HL-60/S4 treated with retinoic acid at 250 ng/mL for 4 days and 3 days (cell line): ENCODE results near the gene ULK3.

Source experiments
- in situ Hi-C: fragments of 300-500 bp; cut with MboI; formaldehyde crosslinking; loops from 2 replicates; pipeline ENCODE4 v1.7.0; 2022; ENCODE audit warnings: low sequenced_read_pairs

The ULK3 gene

DNA sequence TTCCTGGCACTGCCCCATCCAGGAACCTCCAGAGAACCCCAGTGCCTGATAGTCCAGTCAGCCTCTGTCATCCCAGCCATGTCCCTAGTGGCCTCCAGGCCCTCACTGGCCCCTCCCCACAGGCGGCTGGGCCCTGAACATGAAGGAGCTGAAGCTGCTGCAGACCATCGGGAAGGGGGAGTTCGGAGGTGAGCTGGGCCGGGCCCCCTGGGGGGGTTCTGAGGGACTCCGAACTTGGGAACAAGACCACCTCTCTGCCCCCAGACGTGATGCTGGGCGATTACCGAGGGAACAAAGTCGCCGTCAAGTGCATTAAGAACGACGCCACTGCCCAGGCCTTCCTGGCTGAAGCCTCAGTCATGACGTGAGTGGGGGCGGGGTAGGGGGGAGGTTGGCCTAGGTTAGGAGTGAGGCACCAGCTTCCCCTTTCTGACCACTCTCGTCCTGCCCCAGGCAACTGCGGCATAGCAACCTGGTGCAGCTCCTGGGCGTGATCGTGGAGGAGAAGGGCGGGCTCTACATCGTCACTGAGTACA is 42.3 kb downstream of the ULK3 start:
- in situ Hi-C loops = no loop called here

GRCh38 chr15:74799856-74800558 is 42.9 kb downstream of the ULK3 start:
- in situ Hi-C loops = no loop called here

- in situ Hi-C loops = no loop called here
Measured at GRCh38 chr15:74799255-74799855, 43.6 kb downstream of the ULK3 start.

DNA sequence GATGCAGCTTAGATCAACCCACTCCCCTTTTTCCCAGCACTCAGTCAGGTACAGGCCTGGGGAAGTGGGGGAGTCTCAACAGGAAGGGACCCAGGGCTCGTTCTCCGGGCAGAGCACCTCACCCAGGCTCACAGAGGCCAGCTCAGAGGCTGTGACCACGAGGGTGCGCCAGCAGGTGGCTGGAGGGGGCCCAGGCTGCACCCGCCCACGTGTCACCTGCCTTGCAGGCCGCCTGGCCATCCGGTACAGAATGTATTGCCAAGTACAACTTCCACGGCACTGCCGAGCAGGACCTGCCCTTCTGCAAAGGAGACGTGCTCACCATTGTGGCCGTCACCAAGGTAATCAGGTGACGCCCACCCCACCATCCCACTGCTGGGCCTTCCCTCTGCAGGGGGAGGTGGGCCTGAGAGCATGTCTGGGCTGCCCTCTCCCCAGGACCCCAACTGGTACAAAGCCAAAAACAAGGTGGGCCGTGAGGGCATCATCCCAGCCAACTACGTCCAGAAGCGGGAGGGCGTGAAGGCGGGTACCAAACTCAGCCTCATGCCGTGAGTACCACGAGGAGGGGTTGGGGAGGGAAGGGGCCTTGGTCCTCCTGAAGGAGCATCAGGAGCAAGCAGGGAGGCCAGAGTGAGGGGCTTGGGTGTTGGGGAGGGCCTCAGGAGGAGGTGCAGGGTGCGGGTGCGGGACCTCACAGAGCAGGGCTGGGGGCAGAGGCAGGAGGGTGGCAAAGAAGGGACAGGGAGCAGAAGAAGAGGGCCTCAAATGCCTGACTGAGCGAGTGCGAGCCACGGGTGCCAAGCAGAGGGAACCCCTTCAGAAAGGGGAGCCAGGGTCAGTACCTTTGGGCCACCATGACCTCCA is 44.3 kb downstream of the ULK3 start:
- in situ Hi-C loops = no loop called here

- in situ Hi-C loops = no loop called here
Measured at GRCh38 chr15:74795966-74796625, 46.9 kb downstream of the ULK3 start.

DNA sequence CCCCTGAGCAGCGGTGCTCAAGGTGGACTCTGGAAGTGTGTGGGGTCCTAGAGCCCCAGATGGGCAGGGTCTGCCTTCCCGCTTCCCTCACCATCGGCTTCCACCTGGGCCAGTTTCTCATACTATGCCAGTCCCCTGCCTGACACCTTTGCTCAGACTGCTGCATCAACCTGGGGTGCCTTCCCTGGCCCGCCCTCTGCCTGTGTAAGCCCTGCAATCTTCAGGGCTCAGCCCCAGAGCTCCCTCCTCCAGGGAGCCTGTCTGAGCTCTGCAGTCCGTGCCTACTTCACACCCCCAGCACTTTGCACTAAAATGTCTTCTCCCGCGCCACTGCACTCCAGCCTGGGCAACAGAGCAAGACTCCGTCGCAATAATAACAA is 48.0 kb downstream of the ULK3 start:
- in situ Hi-C loops = no loop called here

GRCh38 chr15:74794248-74794969 is 48.5 kb downstream of the ULK3 start:
- in situ Hi-C loops = no loop called here

DNA sequence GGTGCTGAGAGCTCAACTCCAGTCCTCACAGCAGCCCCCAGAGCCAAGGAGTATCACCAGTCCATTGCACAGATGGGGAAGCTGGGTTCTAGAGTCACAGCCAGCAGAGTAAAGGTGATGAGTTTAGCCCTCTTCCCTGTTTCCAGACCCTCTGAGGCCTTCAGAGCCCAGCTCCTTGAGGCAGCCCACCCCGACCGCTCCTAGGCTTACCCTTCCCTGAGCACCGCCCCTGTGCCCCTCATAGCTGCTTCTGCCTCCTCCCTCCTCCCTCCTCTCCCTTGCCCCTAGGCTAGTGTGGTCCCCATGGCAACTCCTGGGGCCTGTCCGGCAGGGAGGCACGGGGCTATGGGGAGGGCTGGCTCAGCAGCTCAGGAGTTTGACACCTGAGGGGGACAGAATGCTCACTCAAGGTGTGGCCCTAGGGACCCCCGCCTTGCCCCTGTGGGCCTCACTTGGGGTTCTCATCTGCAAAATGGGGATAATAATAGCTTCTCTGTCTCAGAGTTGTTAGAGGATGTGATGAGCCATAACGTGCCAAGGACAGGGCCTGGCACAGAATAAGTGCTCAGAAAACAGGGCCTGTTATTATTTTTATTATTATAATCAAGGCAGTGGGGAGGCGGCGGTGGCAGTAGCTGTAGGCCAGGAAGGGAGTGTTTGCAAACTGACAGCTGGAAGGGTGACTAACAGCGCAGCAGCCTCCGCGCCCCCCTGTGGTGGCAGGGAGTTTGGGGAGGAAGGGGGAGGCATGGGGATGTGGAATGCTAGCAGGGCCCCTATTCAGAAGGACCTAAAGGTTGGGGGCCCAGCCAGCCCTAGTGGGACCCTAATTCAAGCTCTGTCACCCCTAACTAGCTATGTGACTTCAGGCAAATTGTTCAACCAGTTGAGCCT is 49.6 kb downstream of the ULK3 start:
- in situ Hi-C loops = no loop called here

DNA sequence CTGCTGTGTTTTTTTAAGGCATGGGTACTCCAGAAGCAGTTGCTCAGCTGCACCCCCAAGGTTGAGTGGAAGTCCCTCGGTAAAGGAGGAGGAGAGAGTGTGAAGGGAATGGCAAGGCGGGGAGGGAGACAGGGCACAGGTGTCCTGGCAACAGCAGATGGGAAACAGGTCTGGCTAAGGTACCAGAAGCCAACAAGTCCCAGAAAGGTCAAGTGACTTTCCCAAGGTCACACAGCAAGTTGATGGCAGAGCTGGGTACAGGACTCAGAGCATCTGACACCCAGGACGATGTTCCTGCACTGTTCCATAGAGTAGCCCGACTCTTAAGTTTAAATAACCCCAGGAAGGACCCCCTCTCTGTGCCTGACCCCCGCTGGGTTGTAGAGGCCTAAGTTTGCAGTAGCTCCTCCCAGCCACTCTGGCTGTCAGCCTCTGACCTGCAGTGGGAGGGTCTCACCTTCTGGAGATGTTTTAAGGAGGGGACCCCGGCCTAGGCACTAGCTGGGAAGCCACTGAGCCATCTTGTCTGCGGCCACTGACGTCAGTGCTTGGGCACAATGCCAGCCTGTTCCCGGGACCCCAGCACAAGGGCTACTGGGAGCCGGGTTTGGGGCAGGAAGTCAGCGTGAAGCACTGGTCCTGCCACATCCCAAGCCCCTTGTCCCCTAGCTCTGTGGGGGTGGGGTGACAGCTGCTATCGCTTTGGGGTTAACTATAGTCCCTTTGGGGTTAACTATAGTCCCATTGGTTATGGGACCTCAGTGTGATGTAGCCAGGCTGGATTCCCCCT is 50.5 kb downstream of the ULK3 start:
- in situ Hi-C loops = no loop called here

- in situ Hi-C loops = no loop called here
Measured at GRCh38 chr15:74791667-74792066, 51.3 kb downstream of the ULK3 start.

DNA sequence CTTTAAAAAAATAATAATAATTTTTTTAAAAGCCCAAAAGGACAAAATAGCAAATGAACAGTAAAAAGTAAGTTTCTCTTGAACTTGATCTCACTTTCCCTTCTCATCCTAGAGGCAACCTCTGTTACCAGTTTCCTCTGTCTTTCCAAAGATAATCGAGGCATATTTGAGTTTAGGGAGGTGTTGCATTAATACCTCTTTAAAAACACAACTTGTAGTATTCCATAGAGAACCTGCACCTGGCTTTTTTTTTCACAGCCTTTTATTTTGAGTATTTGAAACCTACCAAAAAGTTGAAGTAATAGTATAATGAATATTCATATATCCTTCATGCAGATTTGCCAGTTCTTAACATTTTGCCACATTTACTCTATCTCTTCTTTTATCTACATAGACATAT is 51.9 kb downstream of the ULK3 start:
- in situ Hi-C loops = no loop called here

DNA sequence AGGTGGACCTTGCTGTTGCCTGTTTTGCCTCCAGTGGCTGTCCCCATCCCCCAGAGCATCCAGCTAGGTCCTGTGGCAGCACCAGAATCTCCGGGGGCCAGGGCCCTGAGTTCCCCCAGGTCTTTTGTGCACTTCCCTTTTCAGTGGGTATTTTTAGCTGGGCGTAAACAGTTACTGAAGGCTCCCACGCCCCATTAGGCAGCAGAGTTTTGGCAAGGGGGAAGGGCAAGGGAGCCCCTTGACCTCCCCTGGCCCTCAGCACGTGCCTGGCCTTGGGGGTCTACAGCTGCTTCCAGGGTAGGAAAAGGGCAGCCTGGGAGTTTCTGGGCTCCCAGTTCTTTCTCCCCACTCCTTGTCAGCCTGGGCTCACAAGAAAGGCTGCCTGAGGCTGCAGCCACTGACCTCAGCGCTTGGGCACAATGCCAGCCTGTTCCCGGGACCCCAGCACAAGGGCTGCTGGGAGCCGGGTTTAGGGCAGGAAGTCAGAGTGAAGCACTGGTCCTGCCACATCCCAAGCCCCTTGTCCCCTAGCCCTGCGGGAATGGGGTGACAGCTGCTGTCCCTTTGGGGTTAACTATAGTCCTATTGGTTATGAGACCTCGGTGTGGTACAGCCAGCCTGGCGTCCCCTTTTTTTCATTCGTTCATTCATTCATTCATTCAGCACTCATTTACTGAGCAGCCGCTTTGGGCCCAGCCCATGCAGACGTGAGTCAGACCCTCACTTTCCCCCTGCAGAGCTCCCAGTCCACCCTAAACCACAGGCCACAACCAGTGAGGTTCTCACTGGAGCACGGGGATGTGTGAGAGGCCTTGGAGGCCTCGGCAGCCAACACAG is 52.7 kb downstream of the ULK3 start:
- in situ Hi-C loops = no loop called here

DNA sequence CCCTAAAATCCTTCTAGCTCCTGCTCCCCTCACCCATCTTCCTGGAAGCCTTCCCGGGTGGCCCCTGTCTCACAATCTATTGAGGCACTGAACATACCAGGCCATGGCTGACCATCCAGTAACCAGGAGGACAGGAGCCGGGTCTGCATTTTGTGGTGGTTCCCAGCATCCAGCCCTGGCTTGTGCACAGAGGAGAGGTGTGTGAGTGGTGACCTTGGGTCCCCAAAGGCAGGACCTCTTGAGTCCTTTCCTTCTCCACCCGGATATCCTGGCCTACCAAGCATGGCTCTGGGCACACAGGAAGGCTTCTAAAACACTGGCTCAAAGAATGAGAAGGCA is 53.2 kb downstream of the ULK3 start:
- in situ Hi-C loops = no loop called here

GRCh38 chr15:74789171-74789631 is 53.8 kb downstream of the ULK3 start:
- in situ Hi-C loops = no loop called here

GRCh38 chr15:74788683-74789151 is 54.2 kb downstream of the ULK3 start:
- in situ Hi-C loops = no loop called here

DNA sequence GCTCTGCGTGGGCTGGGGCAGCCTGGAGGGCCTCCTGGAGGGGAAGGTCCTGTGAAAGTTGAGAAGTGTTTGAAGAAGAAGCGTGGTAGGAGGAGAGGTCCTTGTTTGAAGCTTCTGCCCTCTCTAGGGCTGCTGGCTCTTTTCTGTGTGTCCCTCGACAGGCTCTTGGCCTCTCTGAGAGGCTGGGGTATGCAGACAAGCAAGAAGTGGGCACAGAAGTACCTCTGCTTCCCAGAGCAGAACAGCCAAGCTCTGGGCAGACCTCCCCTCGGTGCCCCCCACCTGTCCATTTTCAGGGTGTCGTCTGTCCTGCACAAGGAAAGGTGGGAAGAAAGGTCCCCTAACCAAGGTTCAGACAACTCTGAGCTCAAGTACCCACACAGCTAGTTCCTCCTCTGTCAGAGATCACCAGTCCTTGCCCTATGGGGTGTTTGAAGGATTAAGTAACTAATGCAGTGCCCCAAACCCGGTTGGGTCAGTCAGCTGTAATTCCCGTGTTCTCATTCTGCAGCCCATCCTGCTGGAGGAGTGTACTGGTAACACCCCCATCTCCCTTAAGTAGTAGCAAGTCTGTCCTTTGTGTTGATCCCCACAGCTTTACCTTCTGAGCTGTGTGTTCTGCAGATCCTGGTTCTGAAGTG is 54.8 kb downstream of the ULK3 start:
- in situ Hi-C loops = no loop called here
